Mucosa of rectum (tissue), 2 donors: ENCODE results near the gene ROBO4.
A peak's percentile ranks its signal among the peaks of the same experiment; 100 is the strongest.

Experiments
- H3K27ac ChIP-seq, 2 donors: one replicate each; pipeline ENCODE4 v1.7.0; 2013; ENCODE audit warnings: inconsistent platforms in 2 of 2, low read depth in 2 of 2, low read length in 2 of 2
- H3K27me3 ChIP-seq, 2 donors: one replicate each; pipeline ENCODE4 v1.7.0; 2013; ENCODE audit warnings: low read length in 2 of 2; ENCODE audit not compliant: control insufficient read depth in 2 of 2, insufficient read depth in 2 of 2
- H3K36me3 ChIP-seq, 2 donors: one replicate each; pipeline ENCODE4 v1.7.0; 2013; ENCODE audit warnings: low read length in 2 of 2; ENCODE audit not compliant: control insufficient read depth in 2 of 2, insufficient read depth in 2 of 2
- H3K4me1 ChIP-seq, 2 donors: one replicate each; pipeline ENCODE4 v1.7.0; 2013; ENCODE audit warnings: low read length in 2 of 2, mild to moderate bottlenecking in 1 of 2; ENCODE audit not compliant: control insufficient read depth in 2 of 2, insufficient read depth in 2 of 2
- H3K4me3 ChIP-seq, 2 donors: one replicate each; pipeline ENCODE4 v1.7.0; 2013; ENCODE audit warnings: low read length in 2 of 2
- H3K9ac ChIP-seq, 2 donors: one replicate each; pipeline ENCODE4 v1.7.0; 2013; ENCODE audit warnings: low read length in 2 of 2, low read depth in 1 of 2, mild to moderate bottlenecking in 1 of 2
- H3K9me3 ChIP-seq, 2 donors: one replicate each; pipeline ENCODE4 v1.7.0; 2013; ENCODE audit warnings: low read length in 2 of 2; ENCODE audit not compliant: control insufficient read depth in 2 of 2
- donor health status: healthy.
- donor health status: Normal muscosa, but diverticular disease.

The ROBO4 gene

DNA sequence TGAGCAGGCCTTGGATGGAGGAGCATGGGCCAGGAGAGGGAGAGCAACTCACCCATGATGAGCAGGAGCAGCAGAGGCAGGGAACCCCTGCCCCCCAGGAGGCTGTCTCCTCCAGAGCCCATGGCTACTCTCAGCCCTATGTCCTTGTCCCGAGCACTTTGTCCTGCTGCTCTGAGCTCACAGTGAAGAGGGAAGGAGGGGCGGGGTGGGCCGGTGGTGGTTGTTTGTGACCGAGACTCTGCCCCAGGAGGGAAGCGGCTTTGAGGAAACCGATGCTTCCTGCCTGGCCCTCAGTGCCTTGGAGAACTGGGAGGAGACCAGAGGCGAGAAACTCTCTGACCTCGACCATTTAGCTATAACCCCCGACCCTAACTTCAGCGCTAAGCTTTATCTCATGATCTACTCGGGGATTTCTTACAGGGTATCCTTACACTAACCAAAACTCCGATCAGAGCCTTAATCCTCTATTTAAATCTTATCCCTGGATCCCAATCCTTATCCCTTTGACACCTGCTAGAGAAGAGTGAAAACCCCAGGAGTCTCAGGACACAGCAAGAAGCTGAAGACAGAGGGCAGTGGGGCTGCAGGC, at the start of gene ROBO4:
Gene ROBO4, minus strand, starts transcription at position 192 of the 589 bp plus-strand sequence. Its CDS starts 70 bp downstream, at position 122.
- no peaks in the 10 kb centered on the region for H3K9me3 ChIP-seq
- H3K9ac ChIP-seq, result peak within 1 kb of the TSS; percentile 14 to 16
- peaks cover 0 to 10% of the 10 kb centered on the region in 2 donors for H3K27me3 ChIP-seq
- H3K4me1 ChIP-seq, result peaks cover 0 to 2% of the 10 kb centered on the region in 2 donors
- H3K36me3 ChIP-seq, result no peaks in the 10 kb centered on the region
- H3K4me3 ChIP-seq, result peak within 1 kb of the TSS in 1 of 2 donors; percentile 20
- H3K27ac ChIP-seq, result peak within 1 kb of the TSS; percentile 29 to 56

DNA sequence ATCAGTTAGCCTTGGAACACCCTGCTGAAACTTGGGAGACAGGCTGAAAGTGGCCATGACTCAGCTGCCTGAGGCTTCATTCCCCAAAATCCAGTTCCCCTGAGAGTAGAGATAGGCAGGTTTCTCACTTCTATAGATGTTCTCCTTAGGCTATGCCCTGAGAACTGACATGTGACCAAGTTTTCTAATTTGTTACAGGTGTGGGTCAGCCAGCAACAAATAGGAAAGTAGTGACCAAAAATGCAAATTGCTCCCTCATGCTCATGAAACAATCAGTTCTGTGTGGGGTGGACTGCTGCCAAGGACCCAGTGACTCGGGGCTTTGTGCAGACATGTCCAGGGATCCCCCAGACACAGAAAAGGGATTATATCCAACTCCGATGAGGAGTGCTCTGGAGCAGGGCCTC, 49.1 kb upstream of the ROBO4 start:
- Histone ChIP-seq H3K27me3 (no peaks in the 10 kb centered on the region), H3K4me3 (no peak overlapping the region), H3K27ac (no peak overlapping the region)

GRCh38 chr11:124945826-124946225, 48.2 kb upstream of the ROBO4 start:
- Histone ChIP-seq H3K27ac (no peak overlapping the region), H3K4me3 (no peak overlapping the region), H3K27me3 (no peaks in the 10 kb centered on the region), H3K9me3 (no peaks in the 10 kb centered on the region), H3K9ac (no peak overlapping the region), H3K36me3 (no peaks in the 10 kb centered on the region), H3K4me1 (no peaks in the 10 kb centered on the region)

More for the DNA sequence above, 49.1 kb upstream of the ROBO4 start:
- H3K9me3 ChIP-seq, result no peaks in the 10 kb centered on the region
- no peak overlapping the region for H3K9ac ChIP-seq
- no peaks in the 10 kb centered on the region for H3K36me3 ChIP-seq
- no peaks in the 10 kb centered on the region for H3K4me1 ChIP-seq

- Histone ChIP-seq H3K4me3 (no peak overlapping the region), H3K36me3 (no peaks in the 10 kb centered on the region), H3K27me3 (no peaks in the 10 kb centered on the region), H3K9me3 (no peaks in the 10 kb centered on the region), H3K27ac (no peak overlapping the region), H3K4me1 (no peaks in the 10 kb centered on the region), H3K9ac (no peak overlapping the region)
Measured at GRCh38 chr11:124944565-124944964, 46.9 kb upstream of the ROBO4 start.

- Histone ChIP-seq H3K36me3 (no peaks in the 10 kb centered on the region), H3K27me3 (no peaks in the 10 kb centered on the region), H3K27ac (no peak overlapping the region), H3K9ac (no peak overlapping the region), H3K9me3 (no peaks in the 10 kb centered on the region), H3K4me3 (no peak overlapping the region), H3K4me1 (no peaks in the 10 kb centered on the region)
Measured at GRCh38 chr11:124943741-124944140, 46.1 kb upstream of the ROBO4 start.

DNA sequence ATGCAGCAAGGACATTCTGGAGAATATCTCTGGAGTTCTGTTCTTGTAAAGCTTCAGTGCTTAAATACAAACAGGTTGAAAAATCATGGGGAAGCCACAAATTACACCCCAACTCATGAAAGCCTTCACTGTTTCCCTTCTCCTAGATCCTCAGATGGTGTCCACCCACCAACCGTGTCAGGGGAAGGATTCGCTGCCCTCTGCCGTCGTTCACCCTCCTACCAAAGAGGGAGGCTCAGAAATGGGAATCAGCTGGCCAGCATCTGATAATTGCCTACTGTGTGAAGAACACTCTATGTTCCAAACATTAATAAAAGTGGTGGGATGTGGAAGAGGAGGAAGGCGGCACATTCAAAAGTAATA, 45.6 kb upstream of the ROBO4 start:
- Histone ChIP-seq H3K9ac (no peak overlapping the region), H3K27me3 (no peaks in the 10 kb centered on the region)

DNA sequence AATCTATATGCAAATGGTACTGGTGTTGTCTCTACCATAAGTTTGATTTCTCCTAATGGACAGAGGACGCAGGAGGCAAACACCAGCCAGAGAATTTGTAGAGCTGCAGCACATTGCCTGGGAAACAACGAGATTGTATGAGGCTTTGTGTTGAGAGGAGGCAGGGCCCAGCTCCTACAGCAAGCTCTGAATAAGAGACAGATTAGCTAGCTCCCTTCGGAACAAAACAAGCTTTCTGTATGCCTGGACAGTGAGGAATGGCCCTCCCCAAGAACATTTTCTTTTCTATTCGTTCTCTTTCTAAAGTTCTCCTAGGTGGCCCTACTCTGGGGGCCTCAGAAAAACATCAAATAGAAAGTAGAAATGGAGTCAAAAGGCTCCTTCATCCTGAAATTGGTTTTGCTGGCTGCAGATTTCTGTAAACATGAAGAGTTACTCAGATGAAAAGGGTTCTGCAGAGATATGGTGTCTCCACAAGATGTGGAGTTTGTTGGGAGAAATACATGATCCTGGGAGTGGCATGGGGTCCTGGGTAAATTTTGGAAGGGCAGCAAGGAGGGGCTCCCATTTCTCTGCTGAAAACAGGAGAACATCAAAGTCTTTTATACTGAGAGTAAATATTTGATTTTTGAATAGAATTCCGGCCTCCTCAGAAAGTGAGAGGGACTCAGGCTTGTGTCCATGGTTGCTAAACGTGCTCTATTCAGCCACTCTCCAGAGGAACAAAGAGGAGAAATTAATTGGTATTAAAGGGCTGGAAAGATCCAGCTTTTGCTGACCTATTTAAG, 45.0 kb upstream of the ROBO4 start:
- no peak overlapping the region for H3K9ac ChIP-seq
- no peak overlapping the region for H3K27ac ChIP-seq
- H3K4me1 ChIP-seq, result no peaks in the 10 kb centered on the region
- H3K4me3 ChIP-seq, result no peak overlapping the region
- H3K27me3 ChIP-seq, result no peaks in the 10 kb centered on the region
- no peaks in the 10 kb centered on the region for H3K36me3 ChIP-seq
- H3K9me3 ChIP-seq, result no peaks in the 10 kb centered on the region

More for the DNA sequence above, 45.6 kb upstream of the ROBO4 start:
- Histone ChIP-seq H3K27ac (no peak overlapping the region), H3K36me3 (no peaks in the 10 kb centered on the region), H3K4me1 (no peaks in the 10 kb centered on the region), H3K9me3 (no peaks in the 10 kb centered on the region), H3K4me3 (no peak overlapping the region)

DNA sequence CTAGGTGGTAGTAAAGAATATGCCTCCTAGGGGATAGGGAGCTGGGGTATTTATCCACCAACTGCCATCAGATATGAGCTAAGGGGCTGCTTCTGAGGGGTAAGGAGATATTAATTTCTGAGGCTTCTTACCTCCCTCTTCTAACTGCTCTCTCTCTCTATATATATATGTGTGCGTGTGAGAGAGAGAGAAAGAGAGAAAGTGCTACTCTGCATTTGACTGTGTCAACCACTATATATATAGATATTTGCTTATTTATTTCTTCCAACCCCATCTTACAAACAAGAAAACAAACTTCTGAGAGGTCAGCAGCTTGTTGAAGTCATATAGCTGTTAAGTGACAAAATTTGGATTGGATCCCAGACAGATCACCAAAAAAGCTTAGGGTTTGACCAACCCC, 44.0 kb upstream of the ROBO4 start:
- no peak overlapping the region for H3K4me3 ChIP-seq
- no peaks in the 10 kb centered on the region for H3K4me1 ChIP-seq
- H3K36me3 ChIP-seq, result no peaks in the 10 kb centered on the region
- no peak overlapping the region for H3K27ac ChIP-seq
- no peak overlapping the region for H3K9ac ChIP-seq
- H3K27me3 ChIP-seq, result no peaks in the 10 kb centered on the region
- no peaks in the 10 kb centered on the region for H3K9me3 ChIP-seq

GRCh38 chr11:124938970-124939369, 41.3 kb upstream of the ROBO4 start:
- H3K27me3 ChIP-seq, result peaks cover 4 to 12% of the 10 kb centered on the region in 2 donors
- H3K27ac ChIP-seq, result no peak overlapping the region
- no peaks in the 10 kb centered on the region for H3K4me1 ChIP-seq
- no peaks in the 10 kb centered on the region for H3K9me3 ChIP-seq
- no peak overlapping the region for H3K4me3 ChIP-seq
- no peak overlapping the region for H3K9ac ChIP-seq
- H3K36me3 ChIP-seq, result no peaks in the 10 kb centered on the region

- Histone ChIP-seq H3K36me3 (no peaks in the 10 kb centered on the region), H3K4me3 (no peak overlapping the region), H3K9me3 (no peaks in the 10 kb centered on the region), H3K27ac (no peak overlapping the region), H3K27me3 (peaks cover 4 to 12% of the 10 kb centered on the region in 2 donors), H3K9ac (no peak overlapping the region), H3K4me1 (no peaks in the 10 kb centered on the region)
Measured at GRCh38 chr11:124938206-124938765, 40.6 kb upstream of the ROBO4 start.
